ENCODE results near the gene TMEM134. TPM values are rescaled to one million over a fixed set of nuclear protein-coding genes. Genes with fewer than 3 reads are reported as not detected.

TMEM134 gene, protein sequence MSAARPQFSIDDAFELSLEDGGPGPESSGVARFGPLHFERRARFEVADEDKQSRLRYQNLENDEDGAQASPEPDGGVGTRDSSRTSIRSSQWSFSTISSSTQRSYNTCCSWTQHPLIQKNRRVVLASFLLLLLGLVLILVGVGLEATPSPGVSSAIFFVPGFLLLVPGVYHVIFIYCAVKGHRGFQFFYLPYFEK
- total RNA-seq = 33.4 and 41.6 TPM in 2 replicates
- polyA plus RNA-seq = 207 and 213 TPM in 2 replicates
- polyA plus RNA-seq (2011; cell fraction: cytosol; rRNA removed) = 64.6 and 78.8 TPM in 2 replicates
- polyA plus RNA-seq (2011; cell fraction: nucleus; rRNA removed) = 39.9 and 47.6 TPM in 2 replicates
- 20.8 and 34.4 TPM in 2 replicates for polyA plus RNA-seq (2012)
- polyA minus RNA-seq = 8.6 and 14.8 TPM in 2 replicates
- polyA minus RNA-seq (2011; cell fraction: cytosol; rRNA and poly(A)+ RNA removed) = 9.0 TPM
- 9.4 and 9.9 TPM in 2 replicates for polyA minus RNA-seq (2011; cell fraction: nucleus; rRNA and poly(A)+ RNA removed)
- percentile 47 among the genes with signal in this experiment for Bru-seq, nascent RNA
- BruChase-seq, experiment 1, labeled RNA remaining after a 6-hour chase = percentile 53 among the genes with signal in this experiment
- BruChase-seq, experiment 2, labeled RNA remaining after a 2-hour chase = percentile 51 among the genes with signal in this experiment
- long read RNA-seq, transcript TMEM134-201 (7 exons, 3,534 nt) = major isoform, 78 of 150 reads
- long read RNA-seq, transcript TMEM134-217 (7 exons, 1,063 nt) = minor isoform, 9 of 150 reads
- long read RNA-seq, partial matches to known transcripts = 2 of 150 reads
- long read RNA-seq, other reads (novel, unspliced or antisense) = 58 of 150 reads

DNA sequence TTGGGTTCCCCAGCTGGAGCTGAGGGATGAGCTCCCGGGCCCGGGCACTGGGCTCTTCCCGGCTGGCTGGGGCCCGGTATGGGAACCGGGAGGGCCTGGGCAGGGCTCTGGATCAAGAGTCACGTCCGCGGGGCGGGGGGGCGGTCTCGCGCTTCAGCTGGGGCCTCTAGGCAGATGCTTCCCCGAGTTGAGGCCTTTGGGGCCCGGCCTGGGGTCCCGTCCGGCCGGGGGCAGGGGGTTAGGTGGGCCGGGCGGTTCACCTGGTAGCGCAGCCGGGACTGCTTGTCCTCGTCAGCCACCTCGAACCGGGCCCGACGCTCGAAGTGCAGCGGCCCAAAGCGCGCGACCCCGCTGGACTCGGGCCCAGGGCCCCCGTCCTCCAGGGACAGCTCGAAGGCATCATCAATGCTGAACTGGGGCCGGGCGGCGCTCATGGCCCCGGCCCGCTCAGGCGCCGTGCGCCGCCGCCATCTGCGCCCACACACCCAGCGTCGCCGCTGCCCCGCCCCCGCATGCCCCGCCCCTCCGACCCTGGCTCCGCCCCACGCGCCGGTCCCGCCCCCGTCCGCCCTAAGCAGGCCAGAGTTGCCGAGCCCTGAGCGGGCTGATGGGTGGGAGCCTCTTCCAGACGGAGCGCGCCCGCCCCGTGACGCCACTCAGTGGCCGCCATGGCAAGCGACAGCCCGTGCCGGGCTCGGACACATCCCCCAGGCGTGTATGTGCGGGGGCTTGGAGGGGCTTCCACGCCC lies at the start of gene TMEM134:
TSS of gene TMEM134 (minus strand) at position 493 of the 749 bp plus-strand sequence. CDS start at position 434, 59 bp downstream.
- POLR2A ChIA-PET = interaction anchor here (0.6 kb wide), 1 partner anchor 112 kb away, joined by 7 read pairs; no protein-coding TSS in a partner anchor
- peak; percentile 88 for DNase-seq (ENCODE audit: low read depth, low spot score)

More for the DNA sequence above, at the start of gene TMEM134:
- dilution Hi-C loops (cut with MboI; ENCODE audit: extremely low pct_ligation_motif_present, low sequenced_read_pairs) (no loop called here), intact Hi-C loops (cut with micrococcal nuclease) (loop anchor here (1.0 to 5.0 kb wide), 6 partner anchors 14 to 116 kb away; partner anchors contain the start of genes AIP, CDK2AP2, POLD4 and RPS6KB2)
- peak within 1 kb of the TSS; percentile 54 for H3K9ac ChIP-seq (replicated peaks; ENCODE audit: extremely low read depth, insufficient read depth, low read length)
- H3K27me3 ChIP-seq (ENCODE audit: control insufficient read depth in 2 of 2, insufficient read depth in 2 of 2, low read length in 2 of 2) = no peaks in the 10 kb centered on the region
- H3K9me3 ChIP-seq (replicated peaks; ENCODE audit: control insufficient read depth, insufficient read depth, low read length) = no peaks in the 10 kb centered on the region
- TF ChIP-seq POLR2A (IDR thresholded peaks at IDR 0.05; ENCODE audit: low read depth, low read length) (peak; percentile 90), POLR2AphosphoS5 (IDR thresholded peaks at IDR 0.05; ENCODE audit: insufficient read depth, low read depth, low read length) (peak; percentile 93), FOS (IDR thresholded peaks at IDR 0.05; ENCODE audit: borderline replicate concordance, insufficient read depth, low read length) (no peak)
- TF ChIP-seq, protein P1, sequence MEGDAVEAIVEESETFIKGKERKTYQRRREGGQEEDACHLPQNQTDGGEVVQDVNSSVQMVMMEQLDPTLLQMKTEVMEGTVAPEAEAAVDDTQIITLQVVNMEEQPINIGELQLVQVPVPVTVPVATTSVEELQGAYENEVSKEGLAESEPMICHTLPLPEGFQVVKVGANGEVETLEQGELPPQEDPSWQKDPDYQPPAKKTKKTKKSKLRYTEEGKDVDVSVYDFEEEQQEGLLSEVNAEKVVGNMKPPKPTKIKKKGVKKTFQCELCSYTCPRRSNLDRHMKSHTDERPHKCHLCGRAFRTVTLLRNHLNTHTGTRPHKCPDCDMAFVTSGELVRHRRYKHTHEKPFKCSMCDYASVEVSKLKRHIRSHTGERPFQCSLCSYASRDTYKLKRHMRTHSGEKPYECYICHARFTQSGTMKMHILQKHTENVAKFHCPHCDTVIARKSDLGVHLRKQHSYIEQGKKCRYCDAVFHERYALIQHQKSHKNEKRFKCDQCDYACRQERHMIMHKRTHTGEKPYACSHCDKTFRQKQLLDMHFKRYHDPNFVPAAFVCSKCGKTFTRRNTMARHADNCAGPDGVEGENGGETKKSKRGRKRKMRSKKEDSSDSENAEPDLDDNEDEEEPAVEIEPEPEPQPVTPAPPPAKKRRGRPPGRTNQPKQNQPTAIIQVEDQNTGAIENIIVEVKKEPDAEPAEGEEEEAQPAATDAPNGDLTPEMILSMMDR (IDR thresholded peaks at IDR 0.05; ENCODE audit: extremely low read depth in 1 of 2, insufficient read depth in 1 of 2, low read depth in 1 of 2, low read length in 2 of 2) = peak; percentile 27 to 65
- H3K4me1 ChIP-seq (ENCODE audit: control insufficient read depth, extremely low read depth, insufficient read depth, low read length) = peaks cover 16% of the 10 kb centered on the region
- peak within 1 kb of the TSS; percentile 72 for H2AFZ ChIP-seq (ENCODE audit: low read depth, low read length)
- no peaks in the 10 kb centered on the region for H3K36me3 ChIP-seq (ENCODE audit: control insufficient read depth in 2 of 2, extremely low read depth in 1 of 2, insufficient read depth in 2 of 2, low read length in 2 of 2)
- H3K4me3 ChIP-seq (replicated peaks in 1 of 3; ENCODE audit: insufficient read depth in 1 of 3, low read depth in 1 of 3, low read length in 3 of 3) = peak within 1 kb of the TSS; percentile 64 to 79 (median 73)
- no peaks in the 10 kb centered on the region for H4K20me1 ChIP-seq (replicated peaks; ENCODE audit: control insufficient read depth, extremely low read depth, insufficient read depth, low read length)
- FAIRE-seq = peak; percentile 88
- no peaks in the 10 kb centered on the region for H3K79me2 ChIP-seq (ENCODE audit: control insufficient read depth, insufficient read depth, low read length)
- CTCF ChIA-PET = interaction anchor here (0.8 to 2.6 kb wide), 8 partner anchors 9 to 123 kb away, joined by 3 to 26 read pairs (median 4); partner anchors contain the start of genes AIP, GPR152 and PPP1CA
- H3K9me1 ChIP-seq (replicated peaks; ENCODE audit: control insufficient read depth, extremely low read depth, insufficient read depth, low read length) = no peaks in the 10 kb centered on the region
- BruUV-seq (replicated peaks) = no TSS peak
- H3K4me2 ChIP-seq (ENCODE audit: insufficient read depth, low read length) = peak within 1 kb of the TSS; percentile 60
- H3K27ac ChIP-seq (ENCODE audit: insufficient read depth, low read depth, low read length) = peak within 1 kb of the TSS; percentile 37
